Stimulated activated CD8-positive, alpha-beta memory T cell treated with anti-CD3 and anti-CD28 coated beads, Interleukin-4, amount 100 ng/mL, for 1 hour (primary cell): ENCODE results near the gene CPM.

Source experiments
- DNase-seq, 2 donors: peaks; one replicate each; pipeline ENCODE4 v3.0.0-alpha.2; 2020; ENCODE audit warnings: low read depth in 2 of 2, low spot score in 1 of 2

Gene CPM

DNA sequence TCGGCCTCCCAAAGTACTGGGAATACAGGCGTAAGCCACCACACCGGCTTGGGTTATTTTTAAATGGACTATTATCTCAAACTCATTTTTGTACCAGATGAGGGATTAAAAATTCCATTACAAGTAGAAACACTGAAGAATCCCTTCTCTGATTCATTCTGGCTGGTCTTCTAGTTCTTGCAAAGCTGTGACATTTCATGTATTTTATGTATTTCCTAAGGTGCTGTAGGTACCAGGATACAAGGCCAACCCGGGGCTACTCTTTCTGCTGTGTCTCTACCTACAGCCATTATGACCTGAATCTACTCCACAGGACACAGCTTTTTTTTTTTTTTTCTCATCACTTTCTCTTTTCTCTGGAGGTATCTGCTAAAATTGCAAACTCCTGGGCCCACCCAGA lies 24.9 kb downstream of the CPM start:
- no peak for DNase-seq

DNA sequence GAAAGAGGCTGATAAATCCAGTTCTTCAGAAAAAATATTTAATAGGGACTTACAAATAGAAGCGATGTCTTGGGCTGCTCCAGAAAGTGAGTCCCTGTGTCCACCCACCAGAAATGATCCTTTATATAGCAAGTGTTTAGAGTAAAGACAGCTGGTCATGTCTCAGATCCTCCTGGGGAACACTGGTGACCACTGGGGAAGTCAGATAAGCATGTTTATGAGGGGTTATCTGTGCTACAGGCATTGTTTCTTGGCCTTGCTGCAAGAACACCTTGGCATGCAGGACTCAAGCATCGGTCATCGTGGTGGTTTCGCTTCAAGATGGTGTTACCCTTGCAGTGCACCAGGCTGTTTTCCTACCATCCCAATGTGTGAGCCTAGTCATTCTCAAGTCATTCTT lies 27.2 kb downstream of the CPM start:
- DNase-seq: no peak

DNA sequence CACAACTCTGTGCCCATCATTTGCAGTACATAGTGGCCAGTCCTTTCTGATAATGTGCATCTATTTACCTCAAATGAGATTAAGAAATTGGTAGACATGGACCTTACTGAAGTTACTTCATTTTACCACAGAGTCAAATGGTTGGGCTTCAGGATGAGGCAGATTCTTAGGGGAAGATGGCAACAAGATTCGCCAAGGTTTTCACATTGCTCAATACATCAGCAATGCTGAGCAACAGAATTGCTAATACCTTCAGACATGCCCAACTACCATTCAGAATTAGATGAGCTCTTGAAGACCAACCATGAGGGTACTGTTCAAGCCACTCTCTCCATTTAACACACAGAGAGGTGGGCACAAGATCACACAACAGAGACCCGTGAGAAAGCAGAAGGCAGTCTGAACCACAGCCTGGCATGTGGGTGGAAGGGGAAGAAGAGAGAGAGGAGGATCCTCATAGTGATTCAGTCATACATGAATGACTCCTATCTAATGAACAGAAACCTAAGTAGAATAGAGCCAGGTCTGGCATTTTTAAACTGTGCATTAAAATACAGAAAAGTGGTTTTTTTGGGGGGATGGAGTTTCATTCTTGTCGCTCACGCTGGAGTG lies 28.5 kb downstream of the CPM start:
- no peak for DNase-seq

DNA sequence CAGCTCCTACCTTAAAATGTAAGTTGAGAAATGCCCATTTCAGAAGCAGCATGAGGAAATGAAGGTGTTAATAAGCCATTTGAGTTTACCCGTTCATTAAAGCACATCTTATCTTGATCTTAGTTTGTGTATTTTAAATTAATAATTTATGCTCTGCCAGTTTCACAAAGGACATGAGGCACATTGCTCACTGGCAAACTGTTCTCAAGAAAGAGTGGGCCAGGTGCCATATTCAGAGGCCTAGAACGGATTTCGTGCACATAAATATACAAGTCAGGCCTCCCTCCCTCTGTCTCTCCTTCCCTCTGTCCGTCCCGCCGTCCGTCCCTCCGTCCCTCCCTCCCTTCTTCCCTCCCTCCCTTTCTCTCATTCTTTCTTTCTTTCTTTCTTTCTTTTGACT lies 29.5 kb downstream of the CPM start:
- no peak for DNase-seq

DNA sequence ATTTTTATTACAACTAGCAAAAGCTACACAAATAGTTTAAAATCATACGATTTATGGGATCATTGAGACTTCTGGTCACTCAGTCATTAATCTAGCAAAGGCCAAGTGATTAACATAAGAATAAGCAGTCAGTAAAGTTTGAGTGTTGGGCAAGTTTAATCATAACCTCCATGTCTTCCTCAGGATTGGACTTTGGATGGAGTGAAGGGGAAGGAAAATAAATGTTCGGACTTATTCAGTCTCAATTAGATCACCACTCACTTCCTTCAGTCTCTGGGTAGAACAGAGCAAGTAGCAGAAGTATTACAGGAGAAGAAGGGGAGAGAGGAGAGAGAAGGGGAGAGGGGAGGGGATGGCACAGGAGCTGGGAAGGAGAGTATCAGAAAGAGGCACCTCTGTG lies 31.4 kb downstream of the CPM start:
- no peak for DNase-seq

DNA sequence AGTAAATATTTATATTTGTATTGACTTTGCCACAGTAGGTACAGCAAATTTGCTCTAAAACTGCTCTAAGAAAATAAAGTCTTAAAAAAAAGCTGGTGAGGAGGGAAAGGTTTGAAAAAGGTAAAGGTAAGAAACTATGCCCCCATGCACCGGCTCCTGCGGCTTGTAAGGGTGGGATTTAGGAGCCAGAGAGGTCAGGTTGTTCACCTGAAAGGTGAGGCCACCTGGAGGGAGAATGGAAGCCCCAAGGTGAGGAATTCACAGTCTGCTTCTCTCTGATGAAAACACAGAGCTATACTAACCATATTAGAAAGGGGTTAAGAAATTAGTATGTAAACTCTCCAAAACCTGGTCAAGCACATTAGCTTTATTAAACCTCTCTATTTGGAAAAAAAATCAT lies 31.8 kb downstream of the CPM start:
- DNase-seq: no peak

DNA sequence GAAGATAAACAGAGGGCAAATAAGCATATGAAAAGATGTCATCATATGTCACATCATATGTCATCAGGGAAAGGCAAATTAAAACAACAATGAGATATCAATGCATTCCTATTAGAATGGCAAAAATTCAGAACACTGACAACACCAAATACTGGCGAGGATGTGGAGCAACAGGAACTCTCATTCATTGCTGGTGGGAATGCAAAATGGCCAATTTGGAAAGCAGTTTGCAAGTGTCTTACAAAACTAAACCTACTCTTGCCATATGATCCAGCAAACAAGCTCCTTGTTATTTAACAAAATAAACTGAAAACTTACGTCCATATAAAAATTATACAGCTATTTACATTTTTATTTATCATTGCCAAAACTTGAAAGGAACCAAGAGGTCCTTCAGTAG lies 32.7 kb downstream of the CPM start:
- DNase-seq: no peak

DNA sequence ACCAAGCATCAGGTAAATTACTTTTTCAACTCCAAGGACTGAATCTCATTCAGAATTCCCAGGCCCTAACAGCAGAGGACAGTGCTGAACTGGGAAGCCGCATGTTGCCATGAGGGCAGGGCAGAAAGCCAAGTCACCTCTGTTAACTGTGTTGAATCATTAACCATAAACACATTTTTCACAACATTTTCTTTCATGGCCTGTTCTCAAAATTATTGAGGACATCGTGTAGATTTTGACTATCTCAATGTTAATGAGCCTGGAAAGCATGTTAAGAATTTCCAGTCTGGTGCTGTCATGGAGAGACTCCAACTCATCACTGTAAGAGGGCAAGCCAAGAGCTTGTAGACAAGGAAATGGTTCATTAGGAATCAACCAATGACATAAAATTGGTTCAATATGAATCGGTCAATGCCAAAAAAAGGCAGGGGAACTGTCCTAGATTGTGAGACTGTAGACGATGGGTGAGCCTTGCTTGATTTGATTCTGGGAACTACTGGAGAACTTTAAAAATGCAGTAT lies 33.7 kb downstream of the CPM start:
- DNase-seq: no peak

DNA sequence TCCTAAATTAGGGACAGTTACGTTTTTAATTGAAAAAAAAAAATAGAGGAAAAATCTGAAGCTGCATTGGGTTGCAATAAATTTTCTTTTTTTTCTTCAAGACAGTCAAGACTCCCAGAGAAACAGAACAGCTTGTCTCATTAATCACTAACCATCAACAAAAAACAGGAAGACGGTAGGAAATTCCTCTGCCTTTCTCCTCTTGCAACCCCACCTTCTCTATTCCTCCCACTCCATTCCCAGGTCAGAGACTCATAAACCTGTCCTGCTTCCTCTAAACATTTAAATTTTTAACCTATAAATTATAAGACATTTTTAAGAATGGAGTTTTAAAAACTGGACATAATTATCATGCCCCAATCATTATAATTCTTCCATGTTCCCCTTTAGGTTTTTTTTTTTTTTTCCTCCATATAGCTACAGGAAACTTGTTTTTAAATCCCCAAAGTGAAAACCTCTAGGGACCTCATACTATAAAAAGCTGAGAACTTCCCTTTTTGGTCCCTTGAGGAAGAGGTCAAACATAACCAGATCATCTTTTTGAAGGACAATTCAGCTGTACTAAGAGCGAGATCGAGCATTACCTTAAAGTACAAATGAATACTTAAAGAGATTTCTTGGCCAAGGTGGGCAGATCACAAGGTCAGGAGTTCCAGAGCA lies 36.0 kb downstream of the CPM start:
- no peak for DNase-seq

DNA sequence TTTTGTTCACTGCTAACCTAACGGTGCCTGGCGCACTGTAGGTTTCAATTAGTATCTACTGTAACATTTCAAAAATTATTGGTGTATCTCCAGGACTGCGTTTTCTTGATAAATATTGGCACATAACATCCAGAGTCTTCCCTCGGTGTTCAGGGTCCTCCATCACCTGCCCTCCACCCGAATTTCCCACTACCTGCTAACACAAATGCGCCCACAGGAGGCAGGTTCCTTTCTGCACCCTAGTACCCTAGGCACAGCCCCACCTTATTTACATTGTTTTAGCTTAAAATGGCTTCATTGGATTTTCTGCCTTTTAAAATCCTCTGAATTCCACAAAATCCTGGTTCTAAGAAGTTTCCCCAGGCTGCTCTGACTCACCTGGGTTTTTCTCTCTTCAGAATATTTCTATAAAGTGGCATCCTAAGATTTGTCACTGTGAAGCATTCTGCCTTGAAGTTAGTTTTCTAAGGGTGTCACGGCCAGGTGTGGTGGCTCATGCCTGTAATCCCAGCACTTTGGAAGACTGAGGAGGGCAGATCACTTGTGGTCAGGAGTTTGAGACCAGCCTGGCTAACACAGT lies 38.6 kb downstream of the CPM start:
- no peak for DNase-seq

DNA sequence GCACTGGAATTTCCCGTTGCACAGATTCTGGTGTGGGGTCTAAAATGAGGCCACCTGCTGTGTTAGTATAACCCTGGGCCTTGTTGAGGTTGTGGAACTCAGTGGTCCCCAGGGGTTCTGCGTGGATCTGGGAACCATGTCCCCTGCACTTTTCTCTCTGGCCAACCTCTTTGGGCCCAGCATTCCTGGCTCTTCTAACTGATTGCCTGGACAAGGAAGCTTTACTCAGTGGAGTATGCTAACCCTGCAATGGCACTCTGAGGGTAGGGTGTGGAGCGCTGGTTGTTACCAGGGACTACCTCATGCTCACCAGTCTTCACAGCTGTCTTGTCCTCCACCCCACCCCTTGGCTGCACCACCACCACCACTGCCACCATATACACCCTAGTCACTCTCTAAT lies 39.2 kb downstream of the CPM start:
- DNase-seq: no peak

DNA sequence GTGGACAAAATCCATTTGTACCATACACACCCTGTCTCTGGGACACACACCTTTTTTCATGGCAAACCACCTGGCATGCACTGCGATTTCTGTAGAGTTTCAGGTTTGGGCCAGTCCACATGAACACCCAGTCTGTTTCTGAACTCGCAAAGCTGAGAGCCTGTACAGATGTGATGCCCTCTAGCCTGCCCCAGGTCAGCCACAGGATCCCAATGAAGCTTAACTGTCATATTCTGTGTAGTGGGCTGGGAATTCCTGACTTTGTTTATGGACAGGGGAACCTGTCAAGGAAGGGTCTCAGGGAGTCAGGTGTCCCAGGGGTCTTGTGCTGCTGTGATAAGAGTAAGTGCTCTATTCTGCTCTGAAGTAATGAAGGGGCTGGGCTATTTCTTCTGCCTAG lies 39.8 kb downstream of the CPM start:
- DNase-seq: no peak

DNA sequence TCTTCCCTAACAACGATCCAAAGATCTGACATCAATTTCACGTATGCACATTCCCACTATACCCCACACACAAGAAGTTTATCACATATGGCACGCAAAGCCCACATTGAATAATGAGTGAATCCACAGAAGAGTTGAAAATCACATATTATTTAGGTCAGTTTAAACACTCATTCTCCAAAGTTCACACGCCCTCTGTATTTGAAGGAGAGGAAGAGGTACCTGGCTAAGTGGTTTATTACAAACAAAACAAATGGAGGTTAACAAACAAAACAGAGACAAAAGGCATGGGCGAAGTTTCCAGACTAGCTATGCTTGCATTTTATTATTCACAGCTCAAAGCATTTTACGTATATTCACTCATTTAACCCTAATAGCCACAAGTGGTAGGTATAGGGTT lies 41.8 kb downstream of the CPM start:
- no peak for DNase-seq

DNA sequence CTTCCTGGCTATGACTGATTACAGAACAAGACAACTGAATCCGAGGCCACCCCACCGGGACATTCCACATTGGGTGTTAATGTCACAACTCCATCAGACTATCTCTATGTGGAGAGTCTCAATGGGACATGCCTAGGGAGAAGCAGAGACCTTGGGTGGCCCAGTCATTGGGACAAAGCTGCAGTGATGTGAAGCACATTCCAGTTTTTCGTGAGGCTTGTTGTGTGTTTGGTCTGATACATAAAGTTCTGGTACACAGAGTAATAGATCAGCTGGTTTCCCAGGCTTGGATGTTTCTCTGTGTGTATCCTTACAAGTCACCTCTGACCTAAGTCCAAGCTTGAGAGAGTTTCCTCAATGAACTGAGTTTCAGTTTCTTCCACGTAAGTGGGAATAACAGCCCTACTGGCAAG lies 42.3 kb downstream of the CPM start:
- no peak for DNase-seq

DNA sequence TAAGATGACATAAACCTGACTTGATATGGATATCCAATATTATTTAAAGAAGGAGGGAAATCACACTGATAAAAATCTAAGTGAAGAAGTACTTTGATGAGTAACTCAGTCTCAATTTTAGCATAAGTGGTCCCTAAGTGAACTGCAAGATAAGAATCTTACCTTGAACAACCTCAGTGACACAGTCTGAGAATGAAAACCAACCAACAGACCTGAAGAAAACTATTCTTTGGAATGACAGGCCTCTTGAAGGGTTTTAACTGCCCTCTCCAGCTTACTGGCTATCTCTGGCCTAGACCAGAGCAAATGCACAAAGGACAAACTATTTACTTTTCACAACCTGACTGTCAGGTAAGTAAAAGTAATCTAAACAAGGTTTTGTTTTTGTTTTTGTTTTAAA lies 44.7 kb downstream of the CPM start:
- no peak for DNase-seq

DNA sequence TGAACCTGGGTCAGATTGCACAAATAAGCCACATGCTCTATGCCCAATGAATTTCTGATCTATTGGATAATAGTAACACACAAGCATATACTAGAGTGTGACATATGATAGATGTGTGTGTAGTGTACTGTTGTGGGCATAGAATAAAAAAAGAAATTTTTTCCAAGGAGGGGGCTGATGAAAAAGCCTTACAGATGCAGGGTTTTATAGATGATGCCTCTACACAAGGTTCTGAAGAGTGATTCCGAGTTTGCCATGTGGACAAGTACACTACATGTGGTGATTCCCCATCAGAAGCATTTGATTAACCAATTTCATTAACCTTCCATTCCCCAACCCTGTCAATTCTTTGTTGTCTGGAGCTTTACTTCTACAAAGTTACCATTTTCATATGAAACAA lies 45.3 kb downstream of the CPM start:
- no peak for DNase-seq

DNA sequence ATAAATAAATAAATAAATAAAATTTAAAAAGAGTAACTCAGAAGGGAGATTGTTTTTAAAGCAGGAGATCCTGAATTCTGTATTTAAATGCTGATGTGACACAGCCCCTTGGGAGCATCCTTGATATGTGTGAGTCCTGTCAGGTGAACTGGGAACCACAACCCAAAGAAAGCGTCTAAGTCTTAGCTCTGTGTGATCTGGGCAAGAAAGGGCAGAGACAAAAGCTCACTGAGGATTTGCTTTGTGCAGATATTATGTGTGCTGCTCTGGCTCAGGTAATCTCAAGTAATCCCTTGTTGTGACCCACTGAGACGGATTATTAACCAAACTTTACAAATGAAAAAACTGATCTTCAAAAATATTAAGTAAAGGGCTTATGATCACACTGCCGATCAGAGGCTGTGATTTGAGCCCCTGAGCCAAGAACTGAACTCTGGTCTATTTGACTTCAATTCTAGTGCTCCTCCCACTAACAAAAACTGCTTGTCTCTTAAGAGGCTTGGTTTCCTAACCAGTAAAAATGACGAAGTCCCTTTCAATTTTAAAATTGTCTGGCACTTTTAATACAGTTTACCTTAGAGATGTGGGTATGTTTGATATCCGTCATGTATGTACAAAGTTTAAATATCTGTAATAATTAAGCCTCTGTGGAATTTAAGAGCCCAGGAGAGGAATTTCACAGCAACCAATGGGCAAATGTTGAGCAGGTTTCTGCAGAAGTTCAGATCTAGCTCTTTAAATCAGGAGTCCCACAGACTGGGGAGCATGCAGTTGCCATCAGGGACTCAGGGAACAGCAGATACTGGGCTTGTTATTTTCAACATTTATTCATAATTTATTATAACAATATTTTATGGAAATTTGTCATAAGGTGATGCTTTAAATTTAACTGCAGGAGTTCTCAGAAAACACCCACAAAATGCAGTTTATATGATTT lies 46.1 kb downstream of the CPM start:
- DNase-seq: no peak

DNA sequence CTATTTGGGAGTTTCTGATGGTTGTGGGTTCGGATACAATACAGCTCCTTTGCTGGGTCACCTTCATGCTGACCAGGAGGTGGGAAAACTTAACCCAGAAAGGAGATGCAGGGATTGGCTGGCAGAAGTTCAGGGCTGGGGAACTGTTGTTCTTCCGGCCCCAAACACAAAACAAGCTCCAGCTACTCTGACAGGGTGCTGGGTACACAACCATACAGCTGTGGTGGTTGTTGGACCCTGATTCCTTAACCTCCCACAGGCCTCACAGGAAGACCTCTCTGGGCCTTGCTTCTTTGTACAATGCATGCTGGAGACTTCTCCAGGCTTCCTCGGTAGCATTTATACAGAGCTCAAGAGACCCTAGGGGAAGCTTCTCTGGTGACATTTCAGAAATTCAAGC lies 47.6 kb downstream of the CPM start:
- no peak for DNase-seq

DNA sequence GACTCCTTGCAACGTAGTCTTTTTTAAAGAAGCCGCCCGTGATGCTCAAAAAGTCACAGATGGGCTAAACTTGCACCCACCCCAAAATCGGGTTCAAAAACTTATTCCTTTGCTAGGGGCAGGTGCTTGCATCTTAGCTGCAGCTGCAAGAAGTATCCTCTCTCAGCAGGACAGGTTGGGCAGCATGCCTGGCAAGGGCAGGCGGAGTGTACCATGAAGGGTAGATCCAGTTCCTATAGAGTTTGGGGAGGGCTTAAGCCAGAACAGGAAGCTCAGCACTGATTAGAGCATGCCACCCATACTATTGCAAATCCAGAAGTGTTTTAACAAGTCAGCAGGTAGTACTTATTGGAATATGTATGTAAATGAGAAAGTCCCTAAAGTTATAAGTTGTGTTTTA lies 48.7 kb downstream of the CPM start:
- DNase-seq: no peak

DNA sequence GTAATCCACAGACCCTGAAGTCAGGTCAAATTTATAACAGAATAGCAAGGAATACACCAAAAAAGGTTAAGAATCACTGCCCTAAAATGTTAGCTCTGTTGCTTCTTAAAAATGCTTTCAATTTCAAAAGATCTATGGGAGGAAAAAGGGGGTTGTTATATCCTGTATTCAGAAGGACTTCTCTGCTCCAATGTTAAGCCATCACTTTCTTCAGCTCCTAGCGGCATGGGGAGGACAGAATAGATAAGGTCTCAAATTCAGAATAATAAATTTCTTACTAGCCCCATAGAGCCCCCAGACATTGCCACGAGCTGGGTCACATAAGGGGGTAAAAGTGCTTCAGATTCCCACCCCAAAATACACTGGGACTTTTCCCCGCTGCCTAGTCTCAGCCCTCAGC lies 49.8 kb downstream of the CPM start:
- DNase-seq: no peak

DNA sequence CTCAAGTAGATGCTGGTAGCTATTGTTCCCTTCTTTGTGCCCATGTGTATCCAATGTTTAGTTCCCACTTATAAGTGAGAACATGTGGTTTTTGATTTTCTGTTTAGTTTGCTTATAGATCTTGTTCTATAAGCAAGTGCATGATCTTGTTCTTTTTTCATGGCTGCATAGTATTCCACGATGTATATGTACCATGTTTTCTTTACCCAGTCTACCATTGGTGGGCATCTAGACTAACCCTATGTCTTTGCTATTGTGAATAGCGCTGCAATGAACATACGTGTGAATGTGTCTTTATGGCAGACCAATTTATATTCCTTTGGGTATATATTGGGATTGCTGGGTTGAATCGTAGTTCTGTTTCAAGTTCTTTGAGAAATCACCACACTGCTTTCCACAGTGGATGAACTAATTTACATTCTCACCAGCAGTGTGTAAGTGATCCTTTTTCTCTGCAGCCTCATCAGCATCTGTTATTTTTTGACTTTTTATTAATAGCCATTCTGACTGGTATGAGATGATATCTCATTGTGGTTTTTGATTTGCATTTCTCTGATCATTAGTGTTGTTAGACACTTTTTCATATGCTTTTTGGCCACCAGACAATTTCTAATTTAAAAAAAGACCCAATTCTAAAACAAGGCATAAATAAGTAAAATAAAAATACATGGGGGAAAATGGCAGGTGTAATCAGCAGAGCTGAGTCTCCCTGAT lies 50.6 kb downstream of the CPM start:
- no peak for DNase-seq
